IPS-NIHi7 (cell line): ENCODE results near the gene SNX30.

Source experiments
- DNase-seq: peaks from one replicate; pipeline ENCODE4 v3.0.0; 2012; ENCODE audit warnings: mixed read lengths; ENCODE audit errors: extremely low spot score

SNX30 gene

GRCh38 chr9:112858005-112858404, 107.4 kb downstream of the SNX30 start:
- DNase-seq, result no peak

GRCh38 chr9:112858625-112859147, 108.1 kb downstream of the SNX30 start:
- DNase-seq, result no peak

- no peak for DNase-seq
Measured at GRCh38 chr9:112860451-112860850, 109.9 kb downstream of the SNX30 start.

- no peak for DNase-seq
Measured at GRCh38 chr9:112861155-112861554, 110.6 kb downstream of the SNX30 start.

GRCh38 chr9:112861638-112862555, 111.3 kb downstream of the SNX30 start:
- no peak for DNase-seq

- DNase-seq, result no peak
Measured at GRCh38 chr9:112863214-112863613, 112.7 kb downstream of the SNX30 start.

GRCh38 chr9:112863746-112864145, 113.2 kb downstream of the SNX30 start:
- no peak for DNase-seq

- DNase-seq, result no peak
Measured at GRCh38 chr9:112864403-112864802, 113.8 kb downstream of the SNX30 start.

GRCh38 chr9:112864982-112865381, 114.4 kb downstream of the SNX30 start:
- no peak for DNase-seq

GRCh38 chr9:112866662-112867274, 116.2 kb downstream of the SNX30 start:
- peak; percentile 62 for DNase-seq

GRCh38 chr9:112867275-112867991, 116.9 kb downstream of the SNX30 start:
- DNase-seq, result peak; percentile 53

- DNase-seq, result no peak
Measured at GRCh38 chr9:112868461-112868860, 117.9 kb downstream of the SNX30 start.

- DNase-seq, result no peak
Measured at GRCh38 chr9:112869041-112869529, 118.5 kb downstream of the SNX30 start.

- DNase-seq, result no peak
Measured at GRCh38 chr9:112869917-112870316, 119.4 kb downstream of the SNX30 start.

GRCh38 chr9:112870556-112870955, 120.0 kb downstream of the SNX30 start:
- no peak for DNase-seq

GRCh38 chr9:112872019-112872418, 121.5 kb downstream of the SNX30 start:
- DNase-seq, result no peak

GRCh38 chr9:112873773-112874405, 123.3 kb downstream of the SNX30 start:
- DNase-seq, result no peak

- no peak for DNase-seq
Measured at GRCh38 chr9:112878752-112879151, 128.2 kb downstream of the SNX30 start.

GRCh38 chr9:112880650-112881049, 130.1 kb downstream of the SNX30 start:
- no peak for DNase-seq

GRCh38 chr9:112881331-112881730, 130.8 kb downstream of the SNX30 start:
- no peak for DNase-seq

- DNase-seq, result peak; percentile 31
Measured at GRCh38 chr9:112884101-112884500, 133.5 kb downstream of the SNX30 start.

- no peak for DNase-seq
Measured at GRCh38 chr9:112884721-112885120, 134.2 kb downstream of the SNX30 start.
